Measurements from ENCODE around the gene AUH. TPM values are rescaled to one million over a fixed set of nuclear protein-coding genes. Genes with fewer than 3 reads are reported as not detected.
"Not testable (repeated sequence)": the region's sequence is repeated elsewhere in the genome, so short reads cannot be mapped to it uniquely, and the experiment has no call there.

AUH gene
- total RNA-seq, 1 experiment from 2014 or later, result 21.7 TPM

DNA sequence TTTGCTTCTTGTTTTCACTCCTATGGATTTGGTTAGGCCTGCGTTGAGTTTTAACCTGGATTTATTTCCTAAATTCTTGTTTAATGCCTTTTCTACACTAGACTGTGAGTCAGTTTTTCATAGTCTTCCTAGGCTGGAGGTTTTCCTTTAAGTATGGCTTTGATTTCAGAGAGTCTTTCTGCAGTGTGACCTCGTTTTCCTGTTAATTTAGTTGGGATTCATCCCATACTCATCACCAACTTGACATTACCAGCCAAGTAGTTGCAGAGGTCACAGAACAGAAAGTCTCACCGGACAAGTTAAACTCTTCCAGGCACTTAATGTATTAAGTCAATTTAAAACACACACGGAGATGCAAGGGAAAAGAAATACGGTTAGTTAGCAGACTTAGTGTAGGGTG is 29.7 kb upstream of the AUH start:
- Mint-ChIP-seq H3K4me3 (no peak overlapping the region), H3K36me3 (ENCODE audit: insufficient read depth in 1 of 3, low read depth in 3 of 3) (peaks cover 0 to 2% (median 0%) of the 10 kb centered on the region in 3 experiments; a peak in 2 of 7 replicates), H3K9me3 (peaks cover under 1% of the 10 kb centered on the region in 2 experiments; a peak in 2 of 5 replicates), H3K27ac (no peak overlapping the region), H3K27me3 (ENCODE audit: low read depth) (no peaks in the 10 kb centered on the region), H3K4me1 (no peaks in the 10 kb centered on the region)
- Histone ChIP-seq H3K9me3 (ENCODE audit: control insufficient read depth, low read depth, low read length) (no peaks in the 10 kb centered on the region), H2BK15ac (ENCODE audit: low read depth, low read length) (no peak overlapping the region), H2BK12ac (ENCODE audit: insufficient read length, low read depth, low read length) (no peak overlapping the region), H3T11ph (ENCODE audit: low read length) (no peak overlapping the region), H2AFZ (ENCODE audit: low read length) (no peak overlapping the region), H3K4ac (ENCODE audit: low read depth, low read length) (no peak overlapping the region), H4K5ac (ENCODE audit: insufficient read length, low read depth, low read length) (no peak overlapping the region), H3K14ac (ENCODE audit: insufficient read depth, low read length) (no peak overlapping the region), H3K27ac (ENCODE audit: insufficient read length, low read depth, low read length) (no peak overlapping the region), H3K4me1 (ENCODE audit: insufficient read depth, low read length) (no peaks in the 10 kb centered on the region), H3K79me2 (ENCODE audit: insufficient read depth, low read length) (no peaks in the 10 kb centered on the region), H3K23me2 (ENCODE audit: insufficient read length, low read depth, low read length, poor library complexity, severe bottlenecking) (no peaks in the 10 kb centered on the region), H3K56ac (ENCODE audit: insufficient read length, low read depth, low read length) (no peak overlapping the region), H2BK5ac (ENCODE audit: insufficient read length, low read length) (no peak overlapping the region), H2BK120ac (ENCODE audit: low read depth, low read length, poor library complexity, severe bottlenecking) (no peak overlapping the region), H4K8ac (replicated peaks; ENCODE audit: insufficient read length, low read depth, low read length) (no peak overlapping the region), H3K9ac (ENCODE audit: extremely low read depth, insufficient read length, low read length) (no peak overlapping the region), H2AK5ac (ENCODE audit: insufficient read length, low read length) (no peak overlapping the region), H4K20me1 (ENCODE audit: control insufficient read depth, insufficient read depth, insufficient read length) (no peaks in the 10 kb centered on the region), H4K91ac (ENCODE audit: insufficient read length, low read depth, low read length) (no peak overlapping the region), H3K4me2 (ENCODE audit: insufficient read depth, insufficient read length, low read length) (no peak overlapping the region), H3K27me3 (ENCODE audit: insufficient read depth, low read length) (no peaks in the 10 kb centered on the region), H3K23ac (ENCODE audit: insufficient read length, low read depth, low read length) (no peak overlapping the region), H3K79me1 (ENCODE audit: insufficient read depth, low read depth, low read length, poor library complexity, severe bottlenecking) (no peaks in the 10 kb centered on the region), H3K18ac (ENCODE audit: insufficient read length, low read depth, low read length) (no peak overlapping the region), H2BK20ac (ENCODE audit: low read depth, low read length, poor library complexity, severe bottlenecking) (no peak overlapping the region)
- no peak for DNase-seq
- TF ChIP-seq CTCF (conservative IDR thresholded peaks at IDR 0.05), result no peak
- WGBS (ENCODE audit: extremely low coverage, insufficient read length, low lambda C conversion rate), result no CpG with 5 or more reads among the region's 5 CpGs

DNA sequence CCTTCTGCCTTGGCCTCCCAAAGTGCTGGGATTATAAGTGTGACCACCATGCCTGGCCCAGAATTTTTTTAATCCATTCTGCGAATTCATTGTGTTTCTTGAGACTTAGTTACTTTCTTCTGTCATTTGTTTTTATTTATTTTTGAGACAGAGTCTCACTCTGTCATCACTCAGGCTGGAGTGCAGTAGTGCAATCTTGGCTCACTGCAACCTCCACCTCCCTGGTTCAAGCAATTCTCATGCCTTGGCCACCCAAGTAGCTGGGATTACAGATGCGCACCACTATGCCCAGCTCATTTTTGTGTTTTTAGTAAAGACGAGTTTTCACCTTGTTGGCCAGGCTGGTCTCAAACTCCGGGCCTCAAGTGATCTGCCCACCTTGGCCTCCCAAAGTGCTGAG is 28.0 kb upstream of the AUH start:
- not testable (repeated sequence) for H3K9ac ChIP-seq (ENCODE audit: extremely low read depth, insufficient read length, low read length); H3K79me2 ChIP-seq (ENCODE audit: insufficient read depth, low read length); H3K9me3 ChIP-seq (ENCODE audit: control insufficient read depth, low read depth, low read length); H3K27me3 Mint-ChIP-seq (ENCODE audit: low read depth); H3K27ac Mint-ChIP-seq; H2BK20ac ChIP-seq (ENCODE audit: low read depth, low read length, poor library complexity, severe bottlenecking); H2BK15ac ChIP-seq (ENCODE audit: low read depth, low read length); H2BK12ac ChIP-seq (ENCODE audit: insufficient read length, low read depth, low read length); H3T11ph ChIP-seq (ENCODE audit: low read length); H3K18ac ChIP-seq (ENCODE audit: insufficient read length, low read depth, low read length); H3K4ac ChIP-seq (ENCODE audit: low read depth, low read length); H3K23me2 ChIP-seq (ENCODE audit: insufficient read length, low read depth, low read length, poor library complexity, severe bottlenecking); H4K8ac ChIP-seq (replicated peaks; ENCODE audit: insufficient read length, low read depth, low read length); H3K27ac ChIP-seq (ENCODE audit: insufficient read length, low read depth, low read length); H3K4me1 Mint-ChIP-seq; H3K56ac ChIP-seq (ENCODE audit: insufficient read length, low read depth, low read length); H3K4me2 ChIP-seq (ENCODE audit: insufficient read depth, insufficient read length, low read length); H4K91ac ChIP-seq (ENCODE audit: insufficient read length, low read depth, low read length); DNase-seq; H3K23ac ChIP-seq (ENCODE audit: insufficient read length, low read depth, low read length); H2BK120ac ChIP-seq (ENCODE audit: low read depth, low read length, poor library complexity, severe bottlenecking); H4K5ac ChIP-seq (ENCODE audit: insufficient read length, low read depth, low read length); H3K36me3 Mint-ChIP-seq (ENCODE audit: insufficient read depth in 1 of 3, low read depth in 3 of 3); H2AFZ ChIP-seq (ENCODE audit: low read length); H3K4me3 Mint-ChIP-seq; H3K4me1 ChIP-seq (ENCODE audit: insufficient read depth, low read length); H3K79me1 ChIP-seq (ENCODE audit: insufficient read depth, low read depth, low read length, poor library complexity, severe bottlenecking); H3K14ac ChIP-seq (ENCODE audit: insufficient read depth, low read length); H3K27me3 ChIP-seq (ENCODE audit: insufficient read depth, low read length); H2BK5ac ChIP-seq (ENCODE audit: insufficient read length, low read length); H4K20me1 ChIP-seq (ENCODE audit: control insufficient read depth, insufficient read depth, insufficient read length); H2AK5ac ChIP-seq (ENCODE audit: insufficient read length, low read length)
- peaks cover 8 to 12% of the 10 kb centered on the region in 2 experiments; a peak in 4 of 5 replicates for H3K9me3 Mint-ChIP-seq
- no CpG with 5 or more reads among the region's 4 CpGs for WGBS (ENCODE audit: extremely low coverage, insufficient read length, low lambda C conversion rate)
